HepG2 (cell line): Measurements from ENCODE around the gene LAMC3. TPM values are rescaled to one million over a fixed set of nuclear protein-coding genes. Genes with fewer than 3 reads are reported as not detected.

Experiments used
- ARID2 ChIP-seq: sonication (generic); formaldehyde crosslinking; IDR thresholded peaks from 2 replicates; pipeline ENCODE4 v1.8.1; 2022; ENCODE audit warnings: mild to moderate bottlenecking, missing genetic modification reagents, borderline replicate concordance
- ARNT ChIP-seq: fragments of 450-650 bp; IDR thresholded peaks from 2 replicates; pipeline ENCODE4 v1.6.1; 2017
- E2F1 ChIP-seq: sonication (generic); formaldehyde crosslinking; IDR thresholded peaks from 2 replicates; pipeline ENCODE4 v1.5.0; 2020; ENCODE audit warnings: missing genetic modification reagents
- ESRRA ChIP-seq: sonication (generic); formaldehyde crosslinking; IDR thresholded peaks from 2 replicates; pipeline ENCODE4 v1.5.1; 2020; ENCODE audit warnings: mild to moderate bottlenecking, low read depth, missing genetic modification reagents
- EZH2 ChIP-seq: conservative IDR thresholded peaks from 2 replicates; pipeline ENCODE4 v1.6.1; 2012; ENCODE audit warnings: mild to moderate bottlenecking, low read depth, low read length, moderate library complexity
- HOXA3 ChIP-seq: sonication (generic); formaldehyde crosslinking; IDR thresholded peaks from 2 replicates; pipeline ENCODE4 v1.5.0; 2020; ENCODE audit warnings: missing genetic modification reagents
- MXD4 ChIP-seq: IDR thresholded peaks from 2 replicates; pipeline ENCODE4 v1.6.1; 2016; ENCODE audit warnings: mild to moderate bottlenecking, missing biosample characterization, missing genetic modification reagents
- ZMYM3 ChIP-seq: sonication (generic); formaldehyde crosslinking; IDR thresholded peaks from 2 replicates; pipeline ENCODE4 v1.5.1; 2020; ENCODE audit warnings: mild to moderate bottlenecking, missing genetic modification reagents
- ZNF687 ChIP-seq: sonication (generic); formaldehyde crosslinking; IDR thresholded peaks from 2 replicates; pipeline ENCODE4 v1.5.1; 2020; ENCODE audit warnings: mild to moderate bottlenecking, missing genetic modification reagents, moderate library complexity
- ZNF7 ChIP-seq: IDR thresholded peaks from 2 replicates; pipeline ENCODE4 v1.6.1; 2016; ENCODE audit warnings: missing biosample characterization, missing genetic modification reagents
- ZNF777 ChIP-seq: sonication (generic); formaldehyde crosslinking; IDR thresholded peaks from 2 replicates; pipeline ENCODE4 v1.4.0; 2020; ENCODE audit warnings: missing genetic modification reagents
- ZSCAN12 ChIP-seq: sonication (generic); formaldehyde crosslinking; IDR thresholded peaks from 2 replicates; pipeline ENCODE4 v1.9.0; 2021; ENCODE audit warnings: mild to moderate bottlenecking, missing genetic modification reagents
- polyA plus RNA-seq, 8 experiments: library from polyadenylated mRNA; depleted of rRNA in 3 of 8; stranded (reverse) in 7 of 8; unstranded in 1 of 8; fragments of >200 nt; fragmentation: Illumina TruSeq in 4 of 8; extraction: Trizol in 4 of 8; gene quantifications; 2 replicates each; pipeline versions ENCODE4 v1.2.1 to v1.2.3, GENCODE V29; 2011 to 2016; ENCODE audit warnings: low read depth in 4 of 8, missing spikeins in 1 of 8, mixed read lengths in 1 of 8; ENCODE audit not compliant: insufficient read depth in 1 of 8
- total RNA-seq, 5 experiments: library from RNA; depleted of rRNA; stranded (reverse); fragments of >200 nt; fragmentation: Illumina TruSeq; extraction: Trizol; gene quantifications; 2 replicates each; pipeline ENCODE4 v1.2.3, GENCODE V29; 2016; ENCODE audit warnings: low read depth in 1 of 5

Gene LAMC3
- total and polyA plus RNA-seq, 2 of the 13 experiments (the other 11 are each of a cell fraction or from before 2014, with no cell fraction given) = 0.07 to 0.57 TPM

- TF ChIP-seq ZNF687 = 0 out of 2 replicates have a peak, but pooled peaks have one; percentile 15
- TF ChIP-seq ARID2 (CRISPR knock-in tag) = no peak
- no peak for TF ChIP-seq ZMYM3 (CRISPR knock-in tag)
- no peak for TF ChIP-seq ESRRA (CRISPR knock-in tag)
- peak; percentile 46; the same call in 1 of the 2 replicates for TF ChIP-seq ZNF777 (CRISPR knock-in tag)
- TF ChIP-seq ZNF7 (CRISPR knock-in tag) = no peak
- no peak for TF ChIP-seq MXD4
- no peak for TF ChIP-seq ARNT
- TF ChIP-seq E2F1 (CRISPR knock-in tag) = no peak
- TF ChIP-seq EZH2 = 0 out of 2 replicates have a peak, but pooled peaks have one; percentile 16
- TF ChIP-seq HOXA3 = no peak
- TF ChIP-seq ZSCAN12 (CRISPR knock-in tag) = no peak
- TF ChIP-seq, all 625 proteins: peak for 5
Observed at GRCh38 chr9:131025953-131026858, 17.2 kb downstream of the LAMC3 start (continued).
